HCT116 (cell line): ENCODE data around the gene BTNL8. TPM values are rescaled to one million over a fixed set of nuclear protein-coding genes. Genes with fewer than 3 reads are reported as not detected.

ENCODE experiments used
- ATAC-seq: fragments of 200-7000 bp; cut with Tn5 transposase; 2 replicates; pipeline ENCODE4 v1.9.1; 2020; ENCODE audit warnings: mild to moderate bottlenecking, moderate library complexity
- BruUV-seq: library from RNA; stranded (reverse); fragments of 400-500 nt; replicated peaks from 2 replicates; lab custom pipeline; 2021; lab: Mats Ljungman, UMichigan
- CTCF ChIA-PET: fragments of 300-600 bp; sonication (Branson Sonifier 250); formaldehyde crosslinking; loops from one replicate; lab custom pipeline; 2021; ENCODE audit warnings: antibody characterized with exemption; lab: Charles Lee
- POLR2A ChIA-PET: fragments of 300-600, 350-600 bp; sonication (Branson Sonifier 250); formaldehyde crosslinking; loops from one replicate; lab custom pipeline; 2021; ENCODE audit warnings: antibody characterized with exemption; lab: Charles Lee
- RAD21 ChIA-PET, 2 experiments: fragments of 300-600 bp; sonication (Branson Sonifier 250); formaldehyde crosslinking; loops; one replicate each; lab custom pipeline; 2023; ENCODE audit warnings: low total read pairs in 2 of 2; ENCODE audit not compliant: uncharacterized antibody in 2 of 2, unreplicated experiment in 2 of 2, low non-redundant PET in 1 of 2; lab: Charles Lee
- DNase-seq: peaks from one replicate; pipeline ENCODE4 v3.0.0-alpha.2; 2010; ENCODE audit warnings: low read depth, low spot score
- H2AFZ ChIP-seq: fragments of 200-600 bp; shearing (Covaris generic), sonication (generic); 2 replicates; pipeline ENCODE4 v1.6.1; 2017; ENCODE audit warnings: low read depth, mixed run types, mixed read lengths, antibody characterized with exemption, low read length; ENCODE audit not compliant: poor library complexity, severe bottlenecking
- H3K27ac ChIP-seq: 2 replicates; pipeline ENCODE4 v1.5.1; 2012; ENCODE audit warnings: low read depth, low read length
- H3K27me3 ChIP-seq: fragments of 200-600 bp; sonication (generic); 2 replicates; pipeline ENCODE4 v1.6.1; 2016; ENCODE audit warnings: mixed run types, low read length, mixed read lengths; ENCODE audit not compliant: insufficient read depth
- H3K36me3 ChIP-seq, 2 experiments: fragments of 200-500 bp in 1 of 2; fragments of 200-600 bp in 1 of 2; sonication (Bioruptor generic) in 1 of 2; sonication (generic) in 1 of 2; 2 replicates each; pipeline versions ENCODE4 v1.5.1 to v1.6.1; 2014 to 2016; ENCODE audit warnings: low read length in 2 of 2, inconsistent platforms in 1 of 2, mixed read lengths in 1 of 2, mixed run types in 1 of 2; ENCODE audit not compliant: insufficient read depth in 2 of 2, control insufficient read depth in 1 of 2
- H3K4me1 ChIP-seq, 2 experiments: fragments of 200-600 bp in 1 of 2; sonication (generic) in 1 of 2; 2 replicates each; pipeline versions ENCODE4 v1.5.1 to v1.6.1; 2012 to 2017; ENCODE audit warnings: low read length in 2 of 2, inconsistent platforms in 1 of 2, mild to moderate bottlenecking in 1 of 2, mixed read lengths in 1 of 2, mixed run types in 1 of 2, moderate library complexity in 1 of 2; ENCODE audit not compliant: insufficient read depth in 2 of 2, control insufficient read depth in 1 of 2
- H3K4me2 ChIP-seq: fragments of 200-600 bp; sonication (generic); 2 replicates; pipeline ENCODE4 v1.6.1; 2017; ENCODE audit warnings: mixed run types, low read length, mixed read lengths
- H3K4me3 ChIP-seq, 2 experiments: fragments of 200-600 bp in 1 of 2; sonication (generic) in 1 of 2; replicated peaks in 1 of 2; 2 replicates each; pipeline ENCODE4 v1.5.1; 2011 to 2016; ENCODE audit warnings: low read length in 2 of 2, control low read depth in 1 of 2, low read depth in 1 of 2, mild to moderate bottlenecking in 1 of 2, mixed read lengths in 1 of 2, mixed run types in 1 of 2
- H3K79me2 ChIP-seq: fragments of 200-600 bp; sonication (generic); 2 replicates; pipeline ENCODE4 v1.6.1; 2017; ENCODE audit warnings: mild to moderate bottlenecking, mixed run types, low read length, moderate library complexity, mixed read lengths; ENCODE audit not compliant: insufficient read depth
- H3K9ac ChIP-seq: fragments of 200-600 bp; sonication (generic); 2 replicates; pipeline ENCODE4 v1.6.1; 2016; ENCODE audit warnings: low read length, mixed read lengths
- H3K9me2 ChIP-seq: fragments of 200-600 bp; sonication (generic), shearing (Covaris generic); 2 replicates; pipeline ENCODE4 v1.6.1; 2017; ENCODE audit warnings: mixed run types, mild to moderate bottlenecking, moderate library complexity; ENCODE audit not compliant: insufficient read depth
- H3K9me3 ChIP-seq, 2 experiments: fragments of 200-500 bp in 1 of 2; fragments of 200-600 bp in 1 of 2; sonication (Bioruptor generic) in 1 of 2; sonication (generic) in 1 of 2; 2 replicates each; pipeline ENCODE4 v1.6.1; 2014 to 2017; ENCODE audit warnings: low read length in 2 of 2, mixed read lengths in 2 of 2, inconsistent platforms in 1 of 2, low read depth in 1 of 2, mild to moderate bottlenecking in 1 of 2, mixed run types in 1 of 2, moderate library complexity in 1 of 2; ENCODE audit not compliant: control insufficient read depth in 1 of 2, insufficient read depth in 1 of 2
- H4K20me1 ChIP-seq: fragments of 200-600 bp; sonication (generic), shearing (Covaris generic); 2 replicates; pipeline ENCODE4 v1.6.1; 2017; ENCODE audit warnings: mixed run types, mild to moderate bottlenecking, moderate library complexity; ENCODE audit not compliant: insufficient read depth
- CBX3 ChIP-seq: IDR thresholded peaks from 2 replicates; pipeline ENCODE4 v1.6.1; 2012; ENCODE audit warnings: low read depth
- CEBPB ChIP-seq: IDR thresholded peaks from 2 replicates; pipeline ENCODE4 v1.6.1; 2012; ENCODE audit warnings: low read depth
- ELF1 ChIP-seq: IDR thresholded peaks from 2 replicates; pipeline ENCODE4 v1.6.1; 2012; ENCODE audit warnings: low read depth, borderline replicate concordance
- FOSL1 ChIP-seq: IDR thresholded peaks from 2 replicates; pipeline ENCODE4 v1.6.1; 2012; ENCODE audit warnings: low read depth
- POLR2A ChIP-seq: IDR thresholded peaks from 2 replicates; pipeline ENCODE4 v1.7.0; 2011; ENCODE audit warnings: borderline replicate concordance; ENCODE audit not compliant: insufficient read depth, insufficient read length; ENCODE audit errors: extremely low read depth
- POLR2AphosphoS5 ChIP-seq: IDR thresholded peaks from 2 replicates; pipeline ENCODE4 v1.6.1; 2011; ENCODE audit warnings: mild to moderate bottlenecking, low read depth, low read length, moderate library complexity
- RAD21 ChIP-seq: IDR thresholded peaks from 2 replicates; pipeline ENCODE4 v1.6.1; 2012; ENCODE audit warnings: low read depth, mild to moderate bottlenecking
- SIN3A ChIP-seq: IDR thresholded peaks from 2 replicates; pipeline ENCODE4 v1.6.1; 2012; ENCODE audit warnings: low read depth
- SP1 ChIP-seq: IDR thresholded peaks from 2 replicates; pipeline ENCODE4 v1.6.1; 2012; ENCODE audit warnings: low read depth
- SRF ChIP-seq: IDR thresholded peaks from 2 replicates; pipeline ENCODE4 v1.6.1; 2012; ENCODE audit warnings: low read depth
- TCF7L2 ChIP-seq: IDR thresholded peaks from 2 replicates; pipeline ENCODE4 v1.7.0; 2011; ENCODE audit warnings: borderline replicate concordance, inconsistent platforms; ENCODE audit not compliant: insufficient read depth, insufficient read length; ENCODE audit errors: extremely low read depth
- ZFX ChIP-seq: fragments of 450-650 bp; IDR thresholded peaks from 2 replicates; pipeline ENCODE4 v1.6.1; 2017
- ZNF274 ChIP-seq: fragments of 200-500 bp; sonication (Bioruptor generic); IDR thresholded peaks from 2 replicates; pipeline ENCODE4 v1.6.1; 2014; ENCODE audit warnings: mild to moderate bottlenecking, low read depth, low read length, inconsistent platforms
- intact Hi-C: fragments of 100-400 bp; cut with micrococcal nuclease; formaldehyde crosslinking; loops from 2 replicates; pipeline ENCODE4 v1.10.0; 2022
- total RNA-seq: library from RNA; stranded (reverse); gene quantifications from one replicate; pipeline ENCODE4 v1.2.1, GENCODE V29; 2021; ENCODE audit not compliant: unreplicated experiment
- TF ChIP-seq, protein P1 (sequence below): IDR thresholded peaks from 2 replicates; pipeline ENCODE4 v1.6.1; 2012
- TF ChIP-seq, protein P2 (sequence below): IDR thresholded peaks from 2 replicates; pipeline ENCODE4 v1.6.1; 2012
- TF ChIP-seq, protein P3 (sequence below): IDR thresholded peaks from 2 replicates; pipeline ENCODE4 v1.6.1; 2011; ENCODE audit warnings: mild to moderate bottlenecking, low read length, moderate library complexity; ENCODE audit not compliant: insufficient replicate concordance; ENCODE audit errors: extremely low read depth
- TF ChIP-seq, protein P4 (sequence below): IDR thresholded peaks from 2 replicates; pipeline ENCODE4 v1.6.1; 2012; ENCODE audit warnings: low read depth

The BTNL8 gene
- total RNA-seq, 1 experiment from 2014 or later = not detected

DNA sequence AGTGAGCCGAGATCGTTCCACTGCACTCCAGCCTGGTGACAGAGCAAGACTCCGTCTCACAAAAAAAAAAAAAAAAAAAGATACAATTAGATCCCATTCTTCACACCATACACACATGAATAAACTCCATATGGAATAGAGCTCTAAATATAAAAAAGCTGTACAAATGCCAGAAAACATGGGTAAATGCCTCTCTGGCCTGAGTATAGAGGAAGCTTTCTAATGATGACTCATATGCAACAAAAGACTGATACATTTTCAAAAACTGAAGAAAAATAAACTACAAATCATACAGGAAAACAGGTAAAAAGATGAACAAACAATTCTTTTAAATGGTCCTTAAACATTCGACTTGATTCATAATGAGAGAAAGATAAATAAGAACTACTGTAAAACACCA lies 46.5 kb upstream of the BTNL8 start:
- ATAC-seq = no peak
- POLR2A ChIA-PET = no interaction called here
- H3K36me3 ChIP-seq = peaks cover 27 to 71% of the 10 kb centered on the region in 2 experiments

More for the DNA sequence above, 46.5 kb upstream of the BTNL8 start:
- H3K4me2 ChIP-seq = no peak overlapping the region
- no peak overlapping the region for H3K27ac ChIP-seq
- H3K79me2 ChIP-seq = peaks cover 18% of the 10 kb centered on the region
- H4K20me1 ChIP-seq = no peaks in the 10 kb centered on the region
- DNase-seq = no peak
- H3K27me3 ChIP-seq = no peaks in the 10 kb centered on the region
- no peaks in the 10 kb centered on the region for H3K9me2 ChIP-seq
- no peak overlapping the region for H3K4me3 ChIP-seq
- no TSS peak for BruUV-seq
- no peak overlapping the region for H2AFZ ChIP-seq
- TF ChIP-seq ZFX (no peak), TCF7L2 (no peak), SP1 (no peak), CBX3 (no peak), SRF (no peak), ZNF274 (no peak), POLR2A (no peak), RAD21 (no peak), FOSL1 (no peak), POLR2AphosphoS5 (no peak), CEBPB (no peak), SIN3A (no peak), ELF1 (no peak)
- TF ChIP-seq, protein P1, sequence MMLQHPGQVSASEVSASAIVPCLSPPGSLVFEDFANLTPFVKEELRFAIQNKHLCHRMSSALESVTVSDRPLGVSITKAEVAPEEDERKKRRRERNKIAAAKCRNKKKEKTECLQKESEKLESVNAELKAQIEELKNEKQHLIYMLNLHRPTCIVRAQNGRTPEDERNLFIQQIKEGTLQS = no peak
- TF ChIP-seq, protein P2, sequence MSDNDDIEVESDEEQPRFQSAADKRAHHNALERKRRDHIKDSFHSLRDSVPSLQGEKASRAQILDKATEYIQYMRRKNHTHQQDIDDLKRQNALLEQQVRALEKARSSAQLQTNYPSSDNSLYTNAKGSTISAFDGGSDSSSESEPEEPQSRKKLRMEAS = no peak
- TF ChIP-seq, protein P3, sequence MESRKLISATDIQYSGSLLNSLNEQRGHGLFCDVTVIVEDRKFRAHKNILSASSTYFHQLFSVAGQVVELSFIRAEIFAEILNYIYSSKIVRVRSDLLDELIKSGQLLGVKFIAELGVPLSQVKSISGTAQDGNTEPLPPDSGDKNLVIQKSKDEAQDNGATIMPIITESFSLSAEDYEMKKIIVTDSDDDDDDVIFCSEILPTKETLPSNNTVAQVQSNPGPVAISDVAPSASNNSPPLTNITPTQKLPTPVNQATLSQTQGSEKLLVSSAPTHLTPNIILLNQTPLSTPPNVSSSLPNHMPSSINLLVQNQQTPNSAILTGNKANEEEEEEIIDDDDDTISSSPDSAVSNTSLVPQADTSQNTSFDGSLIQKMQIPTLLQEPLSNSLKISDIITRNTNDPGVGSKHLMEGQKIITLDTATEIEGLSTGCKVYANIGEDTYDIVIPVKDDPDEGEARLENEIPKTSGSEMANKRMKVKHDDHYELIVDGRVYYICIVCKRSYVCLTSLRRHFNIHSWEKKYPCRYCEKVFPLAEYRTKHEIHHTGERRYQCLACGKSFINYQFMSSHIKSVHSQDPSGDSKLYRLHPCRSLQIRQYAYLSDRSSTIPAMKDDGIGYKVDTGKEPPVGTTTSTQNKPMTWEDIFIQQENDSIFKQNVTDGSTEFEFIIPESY = no peak
- TF ChIP-seq, protein P4, sequence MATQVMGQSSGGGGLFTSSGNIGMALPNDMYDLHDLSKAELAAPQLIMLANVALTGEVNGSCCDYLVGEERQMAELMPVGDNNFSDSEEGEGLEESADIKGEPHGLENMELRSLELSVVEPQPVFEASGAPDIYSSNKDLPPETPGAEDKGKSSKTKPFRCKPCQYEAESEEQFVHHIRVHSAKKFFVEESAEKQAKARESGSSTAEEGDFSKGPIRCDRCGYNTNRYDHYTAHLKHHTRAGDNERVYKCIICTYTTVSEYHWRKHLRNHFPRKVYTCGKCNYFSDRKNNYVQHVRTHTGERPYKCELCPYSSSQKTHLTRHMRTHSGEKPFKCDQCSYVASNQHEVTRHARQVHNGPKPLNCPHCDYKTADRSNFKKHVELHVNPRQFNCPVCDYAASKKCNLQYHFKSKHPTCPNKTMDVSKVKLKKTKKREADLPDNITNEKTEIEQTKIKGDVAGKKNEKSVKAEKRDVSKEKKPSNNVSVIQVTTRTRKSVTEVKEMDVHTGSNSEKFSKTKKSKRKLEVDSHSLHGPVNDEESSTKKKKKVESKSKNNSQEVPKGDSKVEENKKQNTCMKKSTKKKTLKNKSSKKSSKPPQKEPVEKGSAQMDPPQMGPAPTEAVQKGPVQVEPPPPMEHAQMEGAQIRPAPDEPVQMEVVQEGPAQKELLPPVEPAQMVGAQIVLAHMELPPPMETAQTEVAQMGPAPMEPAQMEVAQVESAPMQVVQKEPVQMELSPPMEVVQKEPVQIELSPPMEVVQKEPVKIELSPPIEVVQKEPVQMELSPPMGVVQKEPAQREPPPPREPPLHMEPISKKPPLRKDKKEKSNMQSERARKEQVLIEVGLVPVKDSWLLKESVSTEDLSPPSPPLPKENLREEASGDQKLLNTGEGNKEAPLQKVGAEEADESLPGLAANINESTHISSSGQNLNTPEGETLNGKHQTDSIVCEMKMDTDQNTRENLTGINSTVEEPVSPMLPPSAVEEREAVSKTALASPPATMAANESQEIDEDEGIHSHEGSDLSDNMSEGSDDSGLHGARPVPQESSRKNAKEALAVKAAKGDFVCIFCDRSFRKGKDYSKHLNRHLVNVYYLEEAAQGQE = no peak
- intact Hi-C loops = no loop called here
- no peak overlapping the region for H3K9ac ChIP-seq
- ChIA-PET RAD21 (no interaction called here), CTCF (no interaction called here)
- no peaks in the 10 kb centered on the region for H3K4me1 ChIP-seq
- peaks cover 25 to 35% of the 10 kb centered on the region in 2 experiments; a peak in 3 of 4 replicates for H3K9me3 ChIP-seq
